Nephron progenitor cell (in vitro differentiated cells): ENCODE measurements around the gene KIF26A.

Source experiments
- DNase-seq: peaks from one replicate; pipeline ENCODE4 v3.0.0; 2021
- H3K27ac Mint-ChIP-seq: 2 replicates; pipeline ENCODE4 v1.8.0; 2021; ENCODE audit warnings: mild to moderate bottlenecking, moderate library complexity, mixed read lengths
- H3K27me3 Mint-ChIP-seq: 2 replicates; pipeline ENCODE4 v1.8.0; 2021; ENCODE audit warnings: mild to moderate bottlenecking, low read depth, mixed read lengths; ENCODE audit not compliant: poor library complexity
- H3K36me3 Mint-ChIP-seq: 2 replicates; pipeline ENCODE4 v1.8.0; 2021; ENCODE audit warnings: low read depth, mixed read lengths
- H3K4me1 Mint-ChIP-seq: 2 replicates; pipeline ENCODE4 v1.8.0; 2021; ENCODE audit warnings: mixed read lengths
- H3K4me3 Mint-ChIP-seq: 2 replicates; pipeline ENCODE4 v1.8.0; 2021; ENCODE audit warnings: mild to moderate bottlenecking, moderate library complexity, mixed read lengths
- H3K9me3 Mint-ChIP-seq: 2 replicates; pipeline ENCODE4 v1.8.0; 2021; ENCODE audit warnings: mild to moderate bottlenecking, moderate library complexity, mixed read lengths
- TF ChIP-seq, protein P1 (sequence below): fragments of 200-600 bp; sonication (generic); IDR thresholded peaks from 2 replicates; pipeline ENCODE4 v1.5.0; 2021; ENCODE audit warnings: antibody characterized with exemption

Gene KIF26A

DNA sequence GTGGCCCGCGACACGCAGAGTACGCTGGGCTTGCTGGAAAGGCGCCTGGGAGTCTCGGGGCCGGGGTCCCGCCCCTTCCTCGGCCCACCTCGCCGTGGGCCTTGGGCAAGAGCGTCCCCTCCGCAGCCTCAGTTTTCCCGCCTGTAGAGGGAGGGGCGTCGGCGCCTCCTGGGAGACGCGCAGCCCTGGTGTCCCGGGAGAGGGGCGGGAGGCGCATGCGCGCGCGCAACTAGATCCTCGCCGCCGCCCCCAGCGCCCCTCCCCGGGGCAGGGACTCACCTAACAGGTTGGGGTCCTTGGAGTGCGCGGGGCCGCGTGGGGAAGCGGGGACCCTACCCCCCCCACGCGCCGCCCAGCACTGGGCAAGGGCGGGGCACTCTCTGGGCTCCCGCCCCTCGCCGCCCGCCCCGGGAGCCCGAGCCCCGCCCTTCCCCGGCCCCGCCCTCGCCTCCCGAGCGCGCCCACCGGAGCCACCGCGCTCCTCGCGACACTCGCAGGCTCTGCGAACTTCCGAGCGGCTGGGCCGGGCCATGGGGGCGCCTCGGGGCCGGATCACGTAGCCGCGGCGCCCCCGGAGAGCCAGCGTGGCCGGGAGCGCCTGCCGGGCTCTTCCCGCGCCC lies at the start of gene KIF26A:
Gene KIF26A (plus strand): TSS at position 490 of the 620 bp plus-strand sequence. CDS start 136 bp downstream, outside the sequence.
- no peaks in the 10 kb centered on the region for H3K36me3 Mint-ChIP-seq
- peak within 1 kb of the TSS; percentile 69 for H3K4me3 Mint-ChIP-seq
- H3K27ac Mint-ChIP-seq = no peak within 1 kb of the TSS
- H3K9me3 Mint-ChIP-seq = no peaks in the 10 kb centered on the region
- peaks cover 70% of the 10 kb centered on the region for H3K27me3 Mint-ChIP-seq
- peak; percentile 81 for DNase-seq
- TF ChIP-seq, protein P1, sequence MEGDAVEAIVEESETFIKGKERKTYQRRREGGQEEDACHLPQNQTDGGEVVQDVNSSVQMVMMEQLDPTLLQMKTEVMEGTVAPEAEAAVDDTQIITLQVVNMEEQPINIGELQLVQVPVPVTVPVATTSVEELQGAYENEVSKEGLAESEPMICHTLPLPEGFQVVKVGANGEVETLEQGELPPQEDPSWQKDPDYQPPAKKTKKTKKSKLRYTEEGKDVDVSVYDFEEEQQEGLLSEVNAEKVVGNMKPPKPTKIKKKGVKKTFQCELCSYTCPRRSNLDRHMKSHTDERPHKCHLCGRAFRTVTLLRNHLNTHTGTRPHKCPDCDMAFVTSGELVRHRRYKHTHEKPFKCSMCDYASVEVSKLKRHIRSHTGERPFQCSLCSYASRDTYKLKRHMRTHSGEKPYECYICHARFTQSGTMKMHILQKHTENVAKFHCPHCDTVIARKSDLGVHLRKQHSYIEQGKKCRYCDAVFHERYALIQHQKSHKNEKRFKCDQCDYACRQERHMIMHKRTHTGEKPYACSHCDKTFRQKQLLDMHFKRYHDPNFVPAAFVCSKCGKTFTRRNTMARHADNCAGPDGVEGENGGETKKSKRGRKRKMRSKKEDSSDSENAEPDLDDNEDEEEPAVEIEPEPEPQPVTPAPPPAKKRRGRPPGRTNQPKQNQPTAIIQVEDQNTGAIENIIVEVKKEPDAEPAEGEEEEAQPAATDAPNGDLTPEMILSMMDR = no peak
- peaks cover 12% of the 10 kb centered on the region for H3K4me1 Mint-ChIP-seq

DNA sequence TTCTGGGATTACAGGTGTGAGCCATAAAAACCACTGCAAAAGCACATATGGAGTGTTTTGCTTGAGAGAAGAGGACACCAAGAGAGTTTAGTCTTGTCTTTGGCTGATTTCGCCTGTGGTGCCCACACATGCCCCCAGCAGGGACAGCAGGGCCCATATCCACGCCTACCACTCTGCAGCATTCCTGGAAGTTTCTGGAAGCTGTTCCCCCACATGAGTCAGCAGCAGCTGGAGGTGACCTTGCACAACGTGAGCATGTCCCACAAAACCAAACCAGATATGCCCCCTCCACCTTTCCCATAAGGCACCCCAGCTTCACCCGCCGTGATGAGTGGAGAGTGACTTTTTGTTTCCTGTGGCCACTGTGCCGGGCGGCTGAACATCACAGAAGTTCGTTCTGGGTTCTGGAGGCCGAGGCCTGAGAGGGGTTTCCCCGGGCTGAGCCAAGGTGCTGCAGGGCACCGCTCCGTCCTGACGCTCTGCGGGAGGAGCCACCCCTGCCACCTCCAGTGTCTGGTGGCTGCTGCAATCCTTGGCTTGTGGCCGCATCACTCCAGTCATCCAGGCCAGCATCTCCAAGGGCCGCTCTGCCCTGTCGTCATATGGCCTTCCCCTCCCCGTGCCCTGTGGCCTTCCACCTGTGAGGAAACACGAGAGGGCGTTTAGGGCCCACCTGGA lies 48.2 kb upstream of the KIF26A start:
- DNase-seq = no peak
- TF ChIP-seq, protein P1 = no peak
- no peaks in the 10 kb centered on the region for H3K36me3 Mint-ChIP-seq
- H3K4me3 Mint-ChIP-seq = no peak overlapping the region
- H3K27me3 Mint-ChIP-seq = peaks cover 8% of the 10 kb centered on the region
- H3K27ac Mint-ChIP-seq = no peak overlapping the region
- peaks cover 43% of the 10 kb centered on the region for H3K4me1 Mint-ChIP-seq
- no peaks in the 10 kb centered on the region for H3K9me3 Mint-ChIP-seq

DNA sequence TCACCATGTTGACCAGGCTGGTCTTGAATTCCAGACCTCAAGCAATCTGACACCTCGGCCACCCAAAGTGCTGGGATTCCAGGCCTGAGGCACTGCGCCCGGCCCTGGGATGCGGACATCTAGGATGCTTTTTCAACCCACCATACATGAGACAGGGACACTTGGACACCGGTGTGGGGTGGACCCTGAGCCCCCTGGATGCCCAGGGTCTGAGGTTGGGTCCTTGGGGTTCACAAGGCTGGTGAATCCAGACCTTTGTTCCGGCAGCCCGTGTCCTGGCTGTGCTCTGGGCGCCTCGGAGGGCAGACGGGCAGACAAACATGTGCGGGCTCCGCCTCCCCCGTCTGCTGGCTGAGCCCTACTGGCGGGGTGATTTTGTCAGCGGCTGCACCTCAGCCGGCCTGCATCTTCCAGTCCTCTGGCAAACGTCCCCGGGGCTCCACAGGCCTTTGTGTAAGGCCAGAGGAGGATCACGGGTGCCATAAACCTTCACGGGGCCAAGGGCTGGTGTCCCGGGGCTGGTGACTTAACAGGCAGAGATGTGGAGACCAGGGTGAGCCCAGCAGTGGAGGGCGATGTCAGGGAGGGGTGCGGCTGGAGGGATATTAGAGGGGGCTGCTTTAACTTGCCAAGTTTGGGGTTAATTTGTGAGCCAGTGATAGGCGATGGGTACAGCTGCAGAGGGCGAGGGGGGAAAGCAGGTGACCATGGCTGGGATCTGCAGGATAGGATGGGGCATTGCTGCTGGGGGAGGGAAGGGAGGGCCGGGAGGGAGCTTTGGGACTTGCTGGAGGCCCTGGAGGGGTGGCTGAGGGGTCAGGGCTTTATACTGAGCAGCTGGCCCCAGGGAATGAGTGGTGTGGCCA lies 47.1 kb upstream of the KIF26A start:
- Mint-ChIP-seq H3K36me3 (no peaks in the 10 kb centered on the region), H3K27ac (no peak overlapping the region), H3K27me3 (peaks cover 9% of the 10 kb centered on the region), H3K9me3 (no peaks in the 10 kb centered on the region), H3K4me1 (peaks cover 41% of the 10 kb centered on the region), H3K4me3 (no peak overlapping the region)
- DNase-seq = no peak
- TF ChIP-seq, protein P1 = no peak

DNA sequence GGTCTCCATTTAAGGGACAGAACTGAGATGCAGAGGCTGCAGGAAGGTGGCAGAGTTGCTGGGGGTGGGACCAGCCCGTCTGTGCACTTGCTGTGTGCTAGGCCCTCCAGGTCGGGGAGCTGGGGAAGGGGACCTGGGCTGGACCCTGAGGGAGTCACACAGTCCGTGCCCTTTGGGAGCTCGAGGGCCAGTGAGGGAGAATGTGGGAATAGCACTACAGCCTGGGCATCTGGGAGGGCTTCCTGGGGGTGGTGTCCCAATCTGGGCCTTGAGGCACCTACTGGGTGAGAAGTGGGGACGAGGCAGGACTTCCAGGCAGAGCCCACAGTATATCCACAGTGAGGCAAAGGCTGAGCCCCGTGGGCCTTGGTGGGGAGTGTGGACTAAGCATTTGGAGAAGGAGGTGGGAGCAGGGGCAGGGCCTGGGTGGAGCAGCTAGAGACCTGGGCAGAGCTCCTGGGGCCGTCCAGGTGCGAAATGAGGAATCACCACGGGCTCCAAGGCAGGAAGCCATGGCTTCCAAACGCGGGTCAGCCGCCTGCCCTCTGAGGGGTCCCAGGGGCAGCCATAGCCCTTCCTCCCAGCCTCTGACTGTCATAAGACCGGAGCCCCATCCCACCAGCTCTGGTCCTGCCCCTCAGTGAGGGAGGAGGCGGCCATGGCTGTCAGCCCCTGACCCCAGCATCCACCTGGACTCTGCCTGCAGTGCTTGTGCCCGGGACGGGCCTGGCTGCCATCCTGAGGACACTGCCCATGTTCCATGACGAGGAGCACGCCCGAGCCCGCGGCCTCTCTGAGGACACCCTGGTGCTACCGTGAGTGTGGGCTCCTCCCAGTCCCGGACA lies 46.2 kb upstream of the KIF26A start:
- no peak overlapping the region for H3K4me3 Mint-ChIP-seq
- peaks cover 32% of the 10 kb centered on the region for H3K4me1 Mint-ChIP-seq
- DNase-seq = no peak
- TF ChIP-seq, protein P1 = no peak
- H3K27me3 Mint-ChIP-seq = peaks cover 4% of the 10 kb centered on the region
- no peaks in the 10 kb centered on the region for H3K36me3 Mint-ChIP-seq
- H3K9me3 Mint-ChIP-seq = no peaks in the 10 kb centered on the region
- no peak overlapping the region for H3K27ac Mint-ChIP-seq

DNA sequence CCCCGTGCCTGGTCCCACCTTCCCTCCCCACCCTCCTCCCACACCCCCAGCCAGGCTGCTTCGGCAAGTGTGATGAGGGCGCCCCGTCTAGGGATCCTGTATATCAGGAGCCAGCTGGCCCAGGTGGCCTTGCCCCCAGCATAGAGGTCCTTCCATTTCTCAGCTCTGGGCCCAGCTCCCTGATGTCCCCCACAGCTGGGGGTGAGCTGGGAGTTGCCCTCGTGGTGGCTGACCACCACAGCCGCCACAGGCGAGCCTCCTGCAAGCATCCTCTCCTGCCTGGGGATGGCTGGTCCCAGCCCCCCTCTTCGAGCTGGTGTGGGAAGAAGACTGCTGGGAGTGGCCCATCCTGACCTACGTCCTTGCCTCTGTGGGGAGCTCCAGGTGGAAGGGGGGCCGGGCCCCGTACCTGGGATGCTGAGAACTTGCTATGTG lies 45.4 kb upstream of the KIF26A start:
- no peaks in the 10 kb centered on the region for H3K36me3 Mint-ChIP-seq
- peaks cover 4% of the 10 kb centered on the region for H3K27me3 Mint-ChIP-seq
- H3K4me1 Mint-ChIP-seq = peaks cover 30% of the 10 kb centered on the region
- no peak overlapping the region for H3K4me3 Mint-ChIP-seq
- H3K27ac Mint-ChIP-seq = no peak overlapping the region
- TF ChIP-seq, protein P1 = no peak
- H3K9me3 Mint-ChIP-seq = no peaks in the 10 kb centered on the region
- DNase-seq = no peak
